H1 (cell line): ENCODE data around the gene NPC1L1.

Source experiments
- CREB1 ChIP-seq: IDR thresholded peaks from 2 replicates; pipeline ENCODE4 v1.6.1; 2012; ENCODE audit warnings: inconsistent platforms
- MAX ChIP-seq: IDR thresholded peaks from 2 replicates; pipeline ENCODE4 v1.6.1; 2012; ENCODE audit warnings: inconsistent platforms
- POLR2A ChIP-seq, 2 experiments: IDR thresholded peaks; 1 replicate in 1 of 2; 2 replicates in 1 of 2; pipeline ENCODE4 v1.6.1; 2011; ENCODE audit warnings: low read depth in 2 of 2, low read length in 2 of 2, mild to moderate bottlenecking in 2 of 2; ENCODE audit errors: control extremely low read depth in 1 of 2
- TCF12 ChIP-seq: IDR thresholded peaks from 2 replicates; pipeline ENCODE4 v1.6.1; 2011; ENCODE audit warnings: low read depth, mild to moderate bottlenecking, low read length
- ZNF274 ChIP-seq: IDR thresholded peaks from 2 replicates; pipeline ENCODE4 v1.7.0; 2012; ENCODE audit warnings: low read length, borderline replicate concordance; ENCODE audit errors: extremely low read depth
- TF ChIP-seq, protein P1 (sequence below), 3 experiments: IDR thresholded peaks; 1 replicate in 2 of 3; 2 replicates in 1 of 3; pipeline versions ENCODE4 v1.5.1 to v1.6.1; 2011; ENCODE audit warnings: low read length in 3 of 3, mild to moderate bottlenecking in 3 of 3, inconsistent platforms in 2 of 3, low read depth in 1 of 3, moderate library complexity in 1 of 3; ENCODE audit not compliant: insufficient read depth in 1 of 3; ENCODE audit errors: control extremely low read depth in 1 of 3

GRCh38 chr7:44518761-44519160 lies 22.4 kb downstream of the NPC1L1 start:
- TF ChIP-seq ZNF274 (no peak), TCF12 (no peak), MAX (no peak), CREB1 (no peak), POLR2A (IDR thresholded peaks at IDR 0.05; ENCODE audit: control extremely low read depth in 1 of 2, low read depth in 2 of 2, low read length in 2 of 2) (no peak)
- TF ChIP-seq, protein P1, sequence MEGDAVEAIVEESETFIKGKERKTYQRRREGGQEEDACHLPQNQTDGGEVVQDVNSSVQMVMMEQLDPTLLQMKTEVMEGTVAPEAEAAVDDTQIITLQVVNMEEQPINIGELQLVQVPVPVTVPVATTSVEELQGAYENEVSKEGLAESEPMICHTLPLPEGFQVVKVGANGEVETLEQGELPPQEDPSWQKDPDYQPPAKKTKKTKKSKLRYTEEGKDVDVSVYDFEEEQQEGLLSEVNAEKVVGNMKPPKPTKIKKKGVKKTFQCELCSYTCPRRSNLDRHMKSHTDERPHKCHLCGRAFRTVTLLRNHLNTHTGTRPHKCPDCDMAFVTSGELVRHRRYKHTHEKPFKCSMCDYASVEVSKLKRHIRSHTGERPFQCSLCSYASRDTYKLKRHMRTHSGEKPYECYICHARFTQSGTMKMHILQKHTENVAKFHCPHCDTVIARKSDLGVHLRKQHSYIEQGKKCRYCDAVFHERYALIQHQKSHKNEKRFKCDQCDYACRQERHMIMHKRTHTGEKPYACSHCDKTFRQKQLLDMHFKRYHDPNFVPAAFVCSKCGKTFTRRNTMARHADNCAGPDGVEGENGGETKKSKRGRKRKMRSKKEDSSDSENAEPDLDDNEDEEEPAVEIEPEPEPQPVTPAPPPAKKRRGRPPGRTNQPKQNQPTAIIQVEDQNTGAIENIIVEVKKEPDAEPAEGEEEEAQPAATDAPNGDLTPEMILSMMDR (IDR thresholded peaks at IDR 0.05; ENCODE audit: control extremely low read depth in 1 of 3, insufficient read depth in 1 of 3, low read depth in 1 of 3, low read length in 3 of 3): no peak
